ENCODE data around the gene LPP.

The LPP gene

GRCh38 chr3:188888321-188889053 is 734.5 kb downstream of the LPP start:
- Histone ChIP-seq H3K36me3 (no peaks in the 10 kb centered on the region), H3K27me3 (peaks cover 5% of the 10 kb centered on the region; the same call in 1 of the 2 replicates), H3K4me1 (no peaks in the 10 kb centered on the region), H3K4me3 (ENCODE audit: low read depth, low read length) (no peak overlapping the region), H3K9me3 (no peaks in the 10 kb centered on the region)
- DNase-seq = no peak
- no peak for TF ChIP-seq CTCF (IDR thresholded peaks at IDR 0.05; ENCODE audit: low read depth, low read length)

GRCh38 chr3:188889054-188889491 is 735.1 kb downstream of the LPP start:
- no peaks in the 10 kb centered on the region for H3K4me1 ChIP-seq
- TF ChIP-seq CTCF (IDR thresholded peaks at IDR 0.05; ENCODE audit: low read depth, low read length) = no peak
- H3K4me3 ChIP-seq (ENCODE audit: low read depth, low read length) = no peak overlapping the region
- DNase-seq = no peak
- H3K27me3 ChIP-seq = peaks cover 5% of the 10 kb centered on the region; the same call in 1 of the 2 replicates
- no peaks in the 10 kb centered on the region for H3K9me3 ChIP-seq
- H3K36me3 ChIP-seq = no peaks in the 10 kb centered on the region

GRCh38 chr3:188890572-188891270 is 736.8 kb downstream of the LPP start:
- no peak for TF ChIP-seq CTCF (IDR thresholded peaks at IDR 0.05; ENCODE audit: low read depth, low read length)
- Histone ChIP-seq H3K36me3 (no peaks in the 10 kb centered on the region), H3K4me3 (ENCODE audit: low read depth, low read length) (no peak overlapping the region), H3K27me3 (0 out of 2 replicates have a peak, but pooled peaks cover 2% of the 10 kb centered on the region), H3K9me3 (no peaks in the 10 kb centered on the region), H3K4me1 (no peaks in the 10 kb centered on the region)
- no peak for DNase-seq

GRCh38 chr3:188899881-188900280 is 745.9 kb downstream of the LPP start:
- no peak for TF ChIP-seq CTCF (IDR thresholded peaks at IDR 0.05; ENCODE audit: low read depth, low read length)
- no peak for DNase-seq
- Histone ChIP-seq H3K4me3 (ENCODE audit: low read depth, low read length) (no peak overlapping the region), H3K27me3 (no peaks in the 10 kb centered on the region; the same call in 1 of the 2 replicates), H3K9me3 (no peaks in the 10 kb centered on the region), H3K4me1 (no peaks in the 10 kb centered on the region), H3K36me3 (no peaks in the 10 kb centered on the region)

- no peak for DNase-seq
- Histone ChIP-seq H3K9me3 (no peaks in the 10 kb centered on the region), H3K4me3 (ENCODE audit: low read depth, low read length) (no peak overlapping the region), H3K27me3 (no peaks in the 10 kb centered on the region; the same call in 1 of the 2 replicates), H3K36me3 (no peaks in the 10 kb centered on the region), H3K4me1 (no peaks in the 10 kb centered on the region)
- TF ChIP-seq CTCF (IDR thresholded peaks at IDR 0.05; ENCODE audit: low read depth, low read length) = no peak
Observed at GRCh38 chr3:188900421-188900951, 746.5 kb downstream of the LPP start.

All from BE2C (cell line).